Activated CD8-positive, alpha-beta memory T cell treated with anti-CD3 and anti-CD28 coated beads for 36 hours (primary cell): ENCODE data around the gene UBE2I. TPM values are rescaled to one million over a fixed set of nuclear protein-coding genes. Genes with fewer than 3 reads are reported as not detected.

Source experiments
- CTCF ChIA-PET: fragments of 350-600 bp; sonication (Branson Sonifier 250); formaldehyde crosslinking; loops from one replicate; lab custom pipeline; 2021; ENCODE audit warnings: antibody characterized with exemption; lab: Charles Lee
- POLR2A ChIA-PET: fragments of 350-600 bp; sonication (Branson Sonifier 250); formaldehyde crosslinking; loops from one replicate; lab custom pipeline; 2021; ENCODE audit warnings: antibody characterized with exemption; lab: Charles Lee
- total RNA-seq, 2 experiments: library from RNA; stranded (reverse); gene quantifications; one replicate each; pipeline ENCODE4 v1.2.3, GENCODE V29; 2021

The UBE2I gene
- total RNA-seq, 2 experiments from 2014 or later = 241 to 249 TPM

DNA sequence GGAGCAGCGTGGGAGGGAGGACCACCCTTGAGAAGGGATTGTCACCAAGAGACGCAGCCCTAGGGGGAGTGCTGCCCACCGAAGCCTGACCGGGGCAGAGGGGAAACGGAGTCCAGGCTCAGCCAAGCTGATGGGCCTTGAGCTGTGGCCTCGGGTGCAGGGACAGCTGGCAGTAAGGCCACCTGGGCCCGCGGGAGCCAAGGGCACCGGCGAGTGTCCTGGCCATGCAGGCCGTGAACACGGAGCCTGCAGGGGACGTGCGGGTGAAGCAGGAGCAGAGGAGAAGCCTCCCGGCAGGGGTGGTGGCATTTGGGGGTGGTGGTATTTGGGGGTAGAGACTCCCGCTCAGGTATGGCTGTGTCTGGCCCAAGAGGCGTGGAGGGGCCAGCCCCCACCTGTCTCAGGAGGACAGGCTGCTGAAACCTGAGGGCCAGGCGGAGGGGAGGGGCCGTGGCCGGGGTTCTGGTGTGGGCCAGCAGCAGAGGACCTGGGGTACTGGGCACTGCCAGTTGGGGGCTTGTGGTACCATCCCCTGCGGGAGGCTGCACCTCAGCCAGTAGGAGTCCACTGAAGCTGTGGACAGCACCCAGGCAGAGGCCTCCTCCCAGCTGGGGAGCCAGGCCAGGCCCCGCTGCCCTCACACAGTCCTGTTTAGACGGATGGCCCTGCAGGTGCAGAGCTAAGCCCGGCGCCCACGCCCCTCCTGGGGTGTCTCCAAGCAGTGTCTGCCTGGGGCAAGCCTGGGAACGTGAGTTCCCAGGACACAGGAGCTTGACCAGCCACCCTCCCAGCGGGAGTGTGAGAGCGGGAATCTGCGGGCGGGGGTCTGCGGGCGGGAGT lies 46.8 kb downstream of the UBE2I start:
- ChIA-PET CTCF (no interaction called here), POLR2A (no interaction called here)

GRCh38 chr16:1357906-1358566 lies 48.6 kb downstream of the UBE2I start:
- ChIA-PET POLR2A (interaction anchor here (0.6 kb wide), 1 partner anchor 12 kb away, joined by 3 read pairs; no protein-coding TSS in a partner anchor), CTCF (interaction anchor here (0.8 kb wide), 1 partner anchor 24 kb away, joined by 3 read pairs; the partner anchor contains the start of gene BAIAP3)

DNA sequence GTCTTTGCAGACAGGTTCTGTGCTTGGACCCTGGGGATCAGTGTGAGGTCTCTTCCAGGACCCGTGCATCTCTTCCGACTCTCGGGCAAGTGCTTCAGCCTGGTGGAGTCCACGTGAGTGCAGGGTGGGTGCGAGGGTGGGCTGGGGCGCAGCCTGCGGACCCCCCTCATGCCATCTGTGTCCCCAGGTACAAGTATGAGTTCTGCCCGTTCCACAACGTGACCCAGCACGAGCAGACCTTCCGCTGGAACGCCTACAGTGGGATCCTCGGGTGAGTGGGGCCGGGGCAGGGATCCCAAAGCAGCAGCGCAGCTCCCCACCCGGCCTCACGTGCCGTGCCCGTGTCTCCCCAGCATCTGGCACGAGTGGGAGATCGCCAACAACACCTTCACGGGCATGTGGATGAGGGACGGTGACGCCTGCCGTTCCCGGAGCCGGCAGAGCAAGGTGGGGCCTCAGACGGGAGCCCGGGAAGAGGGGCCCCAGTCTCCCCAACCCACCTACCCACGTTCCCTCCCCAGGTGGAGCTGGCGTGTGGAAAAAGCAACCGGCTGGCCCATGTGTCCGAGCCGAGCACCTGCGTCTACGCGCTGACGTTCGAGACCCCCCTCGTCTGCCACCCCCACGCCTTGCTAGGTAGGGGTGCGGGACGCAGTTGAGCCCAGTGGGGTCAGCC lies 52.4 kb downstream of the UBE2I start:
- CTCF ChIA-PET = interaction anchor here (0.6 to 3.2 kb wide), 3 partner anchors 9 to 19 kb away, joined by 3 to 25 read pairs (median 6); no protein-coding TSS in a partner anchor
- POLR2A ChIA-PET = interaction anchor here (0.7 kb wide), 1 partner anchor 243 kb away, joined by 4 read pairs; no protein-coding TSS in a partner anchor

GRCh38 chr16:1362807-1363206 lies 53.4 kb downstream of the UBE2I start:
- ChIA-PET POLR2A (no interaction called here), CTCF (interaction anchor here (0.8 to 3.2 kb wide), 11 partner anchors 10 to 361 kb away, joined by 3 to 25 read pairs (median 3); no protein-coding TSS in a partner anchor)

DNA sequence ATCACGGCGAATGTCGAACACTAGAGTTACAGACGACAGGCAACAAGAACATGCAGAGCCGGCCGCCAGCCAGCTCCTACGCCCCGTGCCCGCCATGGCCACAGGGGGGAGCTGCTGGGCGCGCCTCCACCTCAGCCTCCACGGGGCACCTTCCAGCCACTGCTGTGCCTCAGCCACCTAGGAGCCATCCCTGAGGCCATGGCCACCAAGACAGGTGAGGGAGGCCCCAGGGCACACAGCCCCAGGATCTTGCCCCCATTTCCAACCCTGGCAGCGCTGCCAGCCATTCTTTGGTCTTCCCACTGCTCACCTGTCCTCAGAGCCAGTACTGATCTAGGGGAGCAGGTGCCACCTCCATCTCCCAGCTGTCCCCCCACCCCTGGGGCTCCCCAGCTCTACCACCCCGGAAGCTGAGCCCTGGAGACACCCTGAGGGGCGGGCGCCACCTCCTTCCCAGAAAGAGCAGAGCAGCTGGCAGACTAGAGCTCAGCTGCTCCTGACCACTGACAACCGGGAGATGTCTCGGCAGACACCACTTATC lies 54.1 kb downstream of the UBE2I start:
- ChIA-PET CTCF (interaction anchor here (0.6 to 3.2 kb wide), 18 partner anchors 11 to 360 kb away, joined by 3 to 25 read pairs (median 4); partner anchors contain the start of genes BAIAP3 and UQCC4), POLR2A (interaction anchor here (1.3 kb wide), 1 partner anchor 13 kb away, joined by 3 read pairs; no protein-coding TSS in a partner anchor)

DNA sequence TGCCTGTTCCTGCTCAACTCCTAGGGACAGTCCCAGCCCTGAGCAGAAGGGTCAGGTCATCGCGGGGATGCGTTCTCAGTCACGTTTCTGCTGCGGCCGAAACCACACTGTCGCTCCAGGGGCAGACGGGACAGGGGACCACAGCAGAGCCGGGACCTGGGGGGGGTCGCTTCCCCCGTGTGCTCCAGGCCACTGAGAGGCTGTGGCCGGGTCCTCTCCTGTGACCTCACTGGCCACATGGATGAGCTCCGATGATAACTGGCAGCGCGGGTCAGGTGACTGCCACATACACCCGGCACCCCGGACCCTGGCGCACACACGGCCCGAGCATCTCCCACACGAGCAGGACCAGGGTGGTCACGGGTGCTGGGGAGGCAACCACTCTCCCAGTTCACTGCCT lies 55.1 kb downstream of the UBE2I start:
- ChIA-PET POLR2A (interaction anchor here (1.3 kb wide), 1 partner anchor 12 kb away, joined by 3 read pairs; no protein-coding TSS in a partner anchor), CTCF (interaction anchor here (0.6 to 3.2 kb wide), 12 partner anchors 10 to 129 kb away, joined by 3 to 25 read pairs (median 4); partner anchors contain the start of genes BAIAP3 and UQCC4)

GRCh38 chr16:1366060-1366711 lies 56.8 kb downstream of the UBE2I start:
- ChIA-PET CTCF (interaction anchor here (0.7 kb wide), 1 partner anchor 12 kb away, joined by 3 read pairs; no protein-coding TSS in a partner anchor), POLR2A (interaction anchor here (0.6 to 1.0 kb wide), 2 partner anchors 13 to 110 kb away, joined by 3 to 6 read pairs; no protein-coding TSS in a partner anchor)

GRCh38 chr16:1366712-1367299 lies 57.4 kb downstream of the UBE2I start:
- ChIA-PET CTCF (no interaction called here), POLR2A (interaction anchor here (0.6 to 1.0 kb wide), 2 partner anchors 12 to 110 kb away, joined by 3 to 6 read pairs; no protein-coding TSS in a partner anchor)

GRCh38 chr16:1367486-1368174 lies 58.2 kb downstream of the UBE2I start:
- CTCF ChIA-PET = interaction anchor here (0.6 kb wide), 1 partner anchor 79 kb away, joined by 3 read pairs; no protein-coding TSS in a partner anchor
- POLR2A ChIA-PET = no interaction called here

- POLR2A ChIA-PET = no interaction called here
- CTCF ChIA-PET = interaction anchor here (0.7 kb wide), 2 partner anchors 9 to 49 kb away, joined by 3 read pairs; partner anchors contain the start of gene UQCC4
Measured at GRCh38 chr16:1371054-1371978, 61.9 kb downstream of the UBE2I start.

DNA sequence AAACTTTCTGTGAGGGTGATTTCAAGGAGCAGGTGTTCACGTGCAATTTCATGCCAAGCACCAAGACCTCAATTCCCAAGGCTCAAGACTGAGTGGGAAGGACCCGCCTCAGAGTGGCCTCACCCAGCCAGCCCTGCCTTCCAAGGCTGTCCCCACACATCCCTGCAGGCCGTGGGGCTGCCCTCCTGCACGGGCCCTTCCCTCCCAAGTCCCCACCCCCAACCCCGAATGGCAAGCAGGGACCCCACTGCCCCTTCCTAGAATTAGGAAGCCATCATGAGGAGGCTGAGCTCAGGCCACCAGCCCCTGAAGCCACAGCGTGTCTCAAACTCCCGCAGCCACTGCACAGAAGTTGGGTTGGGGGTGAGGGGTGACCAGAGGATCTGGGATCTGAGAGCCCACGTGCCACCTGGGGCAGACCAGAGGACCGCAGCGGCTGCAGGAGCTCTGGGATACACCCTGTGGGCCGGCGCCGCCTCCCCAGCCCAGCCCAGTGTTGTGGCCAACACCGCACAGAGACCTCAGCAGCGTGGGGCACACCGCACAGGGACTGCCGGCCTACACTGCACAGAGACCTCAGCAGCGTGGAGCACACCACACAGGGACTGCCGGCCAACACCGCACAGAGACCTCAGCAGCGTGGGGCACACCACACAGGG lies 63.0 kb downstream of the UBE2I start:
- ChIA-PET CTCF (interaction anchor here (0.7 kb wide), 1 partner anchor 48 kb away, joined by 3 read pairs; the partner anchor contains the start of gene UQCC4), POLR2A (no interaction called here)

- ChIA-PET CTCF (interaction anchor here (0.9 kb wide), 1 partner anchor 11 kb away, joined by 4 read pairs; no protein-coding TSS in a partner anchor), POLR2A (no interaction called here)
Measured at GRCh38 chr16:1374418-1375297, 65.2 kb downstream of the UBE2I start.

- ChIA-PET CTCF (interaction anchor here (0.9 kb wide), 1 partner anchor 11 kb away, joined by 4 read pairs; no protein-coding TSS in a partner anchor), POLR2A (no interaction called here)
Measured at GRCh38 chr16:1375298-1375640, 65.8 kb downstream of the UBE2I start.

DNA sequence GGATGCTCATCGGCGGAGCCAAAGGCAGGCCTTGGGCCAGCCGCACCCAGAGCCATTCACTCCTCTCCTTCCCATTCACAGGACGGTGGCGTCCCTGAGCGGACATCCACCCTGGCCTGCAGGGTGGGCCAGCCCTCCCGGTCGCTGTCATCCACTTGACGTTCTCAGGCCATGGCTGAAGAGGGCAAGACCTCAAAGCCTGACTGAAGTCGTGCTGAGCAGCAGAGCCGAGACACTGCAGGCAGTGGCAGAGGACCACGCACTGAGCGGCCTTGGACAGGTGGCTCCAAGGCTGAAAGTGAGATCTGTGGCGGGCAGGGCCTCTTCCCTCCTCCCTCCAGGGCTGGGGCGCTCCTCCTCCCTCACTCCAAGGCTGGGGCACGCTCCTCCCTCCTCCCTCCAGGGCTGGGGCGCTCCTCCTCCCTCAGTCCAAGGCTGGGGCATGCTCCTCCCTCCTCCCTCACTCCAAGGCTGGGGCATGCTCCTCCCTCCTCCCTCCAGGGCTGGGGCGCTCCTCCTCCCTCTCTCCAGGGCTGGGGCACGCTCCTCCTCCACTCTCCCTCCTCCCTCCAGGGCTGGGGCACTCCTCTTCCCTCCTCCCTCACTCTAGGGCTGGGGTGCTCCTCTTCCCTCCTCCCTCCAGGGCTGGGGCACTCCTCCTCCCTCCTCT lies 66.4 kb downstream of the UBE2I start:
- CTCF ChIA-PET = no interaction called here

More for the DNA sequence above, 66.4 kb downstream of the UBE2I start:
- POLR2A ChIA-PET = no interaction called here
